Muscle of leg (tissue), 11 donors: Measurements from ENCODE around the gene KLHL15. TPM values are rescaled to one million over a fixed set of nuclear protein-coding genes. Genes with fewer than 3 reads are reported as not detected.

Experiments used
- DNase-seq: peaks from one replicate; pipeline ENCODE4 v3.0.0; 2013
- H3K27ac ChIP-seq: one replicate; pipeline ENCODE4 v1.5.1; 2013; ENCODE audit warnings: mild to moderate bottlenecking, low read length, control low read depth
- H3K27me3 ChIP-seq: one replicate; pipeline ENCODE4 v1.6.1; 2013; ENCODE audit warnings: low read length; ENCODE audit not compliant: control insufficient read depth, insufficient read depth
- H3K36me3 ChIP-seq: one replicate; pipeline ENCODE4 v1.6.1; 2013; ENCODE audit warnings: low read length; ENCODE audit not compliant: control insufficient read depth, insufficient read depth
- H3K4me1 ChIP-seq: one replicate; pipeline ENCODE4 v1.6.1; 2013; ENCODE audit warnings: low read length; ENCODE audit not compliant: control insufficient read depth, insufficient read depth
- H3K4me3 ChIP-seq: one replicate; pipeline ENCODE4 v1.5.1; 2013; ENCODE audit warnings: low read length, control low read depth
- H3K9me3 ChIP-seq: replicated peaks from 2 replicates; pipeline ENCODE4 v1.6.1; 2013; ENCODE audit warnings: low read depth, low read length; ENCODE audit not compliant: control insufficient read depth
- WGBS: methylation state at CpG from one replicate; pipeline ENCODE4 v1.1.5; 2013; ENCODE audit warnings: missing lambda C conversion rate; ENCODE audit not compliant: insufficient coverage; 5-methylcytosine and 5-hydroxymethylcytosine counted together
- polyA plus RNA-seq, 8 donors: library from polyadenylated mRNA; unstranded; fragments of 120-200 nt; gene quantifications; one replicate each; pipeline versions ENCODE4 v1.2.1 to v1.2.3, GENCODE V29; 2013; ENCODE audit warnings: inconsistent platforms in 1 of 8, low replicate concordance in 1 of 8; ENCODE audit not compliant: insufficient read length in 8 of 8, insufficient read depth in 1 of 8
- total RNA-seq: library from RNA; stranded (reverse); fragments of 120-200 nt; gene quantifications from one replicate; pipeline ENCODE4 v1.2.4, GENCODE V29; 2013

The KLHL15 gene
- total and polyA plus RNA-seq, 9 donors, result 7.0 to 12.9 (median 10.1) TPM

- Histone ChIP-seq H3K4me3 (no peak overlapping the region), H3K27me3 (peaks cover 26% of the 10 kb centered on the region), H3K27ac (no peak overlapping the region), H3K4me1 (no peaks in the 10 kb centered on the region), H3K36me3 (no peaks in the 10 kb centered on the region), H3K9me3 (no peaks in the 10 kb centered on the region)
- 84% methylated on average over 3 of the region's 3 CpGs for WGBS
- no peak for DNase-seq
Measured at GRCh38 chrX:23959781-23960180, 67.2 kb downstream of the KLHL15 start.

- Histone ChIP-seq H3K4me3 (no peak overlapping the region), H3K4me1 (no peaks in the 10 kb centered on the region), H3K9me3 (no peaks in the 10 kb centered on the region), H3K36me3 (no peaks in the 10 kb centered on the region), H3K27me3 (peaks cover 19% of the 10 kb centered on the region), H3K27ac (no peak overlapping the region)
- no peak for DNase-seq
- WGBS, result no CpG with 5 or more reads among the region's 4 CpGs
Measured at GRCh38 chrX:23954396-23954795, 72.6 kb downstream of the KLHL15 start.

DNA sequence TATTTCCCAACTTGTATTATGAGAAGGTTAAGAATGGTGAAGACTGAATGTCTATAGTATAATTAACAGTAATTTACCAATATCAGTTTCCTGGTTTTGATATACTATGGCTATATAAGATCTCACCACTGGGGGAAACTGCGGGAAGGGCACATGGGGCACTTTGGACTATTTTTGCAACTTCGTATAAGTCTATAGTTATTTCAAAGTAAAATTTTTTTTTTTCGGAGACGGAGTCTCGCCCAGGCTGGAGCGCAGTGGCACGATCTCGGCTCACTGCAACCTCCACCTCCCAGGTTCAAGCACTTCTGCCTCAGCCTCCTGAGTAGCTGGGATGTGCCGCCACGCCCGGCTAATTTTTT is 73.1 kb downstream of the KLHL15 start:
- whole genome bisulfite sequencing, result 100% methylated on average over 2 of the region's 11 CpGs
- Histone ChIP-seq H3K9me3 (no peaks in the 10 kb centered on the region), H3K27me3 (peaks cover 22% of the 10 kb centered on the region), H3K36me3 (no peaks in the 10 kb centered on the region), H3K4me3 (no peak overlapping the region), H3K4me1 (no peaks in the 10 kb centered on the region), H3K27ac (no peak overlapping the region)
- DNase-seq, result no peak

DNA sequence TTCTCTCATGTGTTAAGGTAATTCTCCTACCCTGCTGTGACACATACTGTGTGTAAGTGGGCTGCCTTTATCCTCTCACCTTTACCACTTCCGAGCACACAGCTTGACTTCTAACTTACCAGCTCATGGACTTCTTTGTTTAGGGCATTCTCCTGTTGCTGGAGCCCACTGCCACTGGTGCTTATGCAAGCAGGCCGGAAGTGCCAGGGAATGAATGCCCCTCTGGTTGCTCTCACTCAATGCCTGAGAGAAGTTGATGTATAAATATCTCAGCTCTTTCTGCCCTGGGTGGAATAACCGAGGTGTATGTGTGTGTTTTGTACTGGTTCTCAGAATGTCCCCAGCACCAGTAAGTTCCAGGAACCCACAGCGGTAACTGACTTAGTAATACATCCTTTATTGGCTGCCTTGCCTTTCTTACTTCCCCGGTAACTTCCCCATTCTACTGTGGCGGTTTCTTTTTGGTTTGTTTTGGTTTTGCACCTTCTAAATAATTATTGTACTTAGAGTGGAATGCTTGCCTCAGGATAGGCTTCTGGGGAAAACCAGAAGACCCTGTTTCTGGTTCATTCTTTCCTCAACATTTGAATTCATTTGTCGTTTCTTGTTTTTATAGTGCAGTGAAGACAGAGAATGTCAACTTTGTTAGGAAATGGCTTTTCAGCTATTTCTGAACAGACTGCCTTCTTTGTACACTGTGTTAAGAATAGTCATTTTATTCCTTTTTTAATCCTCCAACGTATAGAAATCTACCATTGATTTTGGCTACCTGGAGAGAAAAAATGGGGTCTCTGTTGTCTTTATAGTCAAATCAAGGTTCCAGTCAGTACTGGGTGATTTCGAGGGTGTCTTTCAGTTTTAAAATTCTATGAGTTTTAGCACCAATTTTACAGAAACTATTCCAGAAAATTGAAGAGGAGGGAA is 73.7 kb downstream of the KLHL15 start:
- Histone ChIP-seq H3K4me3 (no peak overlapping the region), H3K27ac (no peak overlapping the region), H3K4me1 (no peaks in the 10 kb centered on the region), H3K9me3 (no peaks in the 10 kb centered on the region), H3K36me3 (no peaks in the 10 kb centered on the region), H3K27me3 (peaks cover 21% of the 10 kb centered on the region)
- whole genome bisulfite sequencing, result 83% methylated on average over 1 of the region's 9 CpGs
- no peak for DNase-seq

DNA sequence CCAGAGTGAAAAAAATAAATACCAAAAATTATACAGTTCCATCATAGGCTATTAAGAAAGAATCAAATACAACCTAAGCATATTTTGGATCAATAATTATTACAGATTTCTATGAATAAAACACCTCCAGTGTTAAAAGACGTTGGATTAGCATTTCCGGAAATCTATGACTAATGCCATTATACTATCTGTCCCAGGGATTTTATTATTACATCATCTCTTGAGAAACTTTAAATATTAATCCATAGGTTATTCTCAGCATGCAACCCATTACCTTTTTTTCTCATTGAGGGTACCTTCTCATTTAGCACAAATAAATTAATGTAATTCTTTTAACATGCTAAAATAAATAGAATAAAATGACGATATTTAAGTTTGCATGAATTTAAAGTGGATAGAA is 74.6 kb downstream of the KLHL15 start:
- no peaks in the 10 kb centered on the region for H3K36me3 ChIP-seq
- peaks cover 21% of the 10 kb centered on the region for H3K27me3 ChIP-seq
- H3K4me1 ChIP-seq, result no peaks in the 10 kb centered on the region
- WGBS, result no CpG with 5 or more reads among the region's 3 CpGs
- no peak overlapping the region for H3K27ac ChIP-seq
- no peaks in the 10 kb centered on the region for H3K9me3 ChIP-seq
- H3K4me3 ChIP-seq, result no peak overlapping the region
- DNase-seq, result no peak

GRCh38 chrX:23945206-23945605 is 81.8 kb downstream of the KLHL15 start:
- DNase-seq, result no peak
- WGBS, result no CpG with 5 or more reads among the region's 1 CpG
- no peaks in the 10 kb centered on the region for H3K36me3 ChIP-seq
- peaks cover 36% of the 10 kb centered on the region for H3K27me3 ChIP-seq
- no peaks in the 10 kb centered on the region for H3K9me3 ChIP-seq
- no peaks in the 10 kb centered on the region for H3K4me1 ChIP-seq
- no peak overlapping the region for H3K27ac ChIP-seq
- no peak overlapping the region for H3K4me3 ChIP-seq

DNA sequence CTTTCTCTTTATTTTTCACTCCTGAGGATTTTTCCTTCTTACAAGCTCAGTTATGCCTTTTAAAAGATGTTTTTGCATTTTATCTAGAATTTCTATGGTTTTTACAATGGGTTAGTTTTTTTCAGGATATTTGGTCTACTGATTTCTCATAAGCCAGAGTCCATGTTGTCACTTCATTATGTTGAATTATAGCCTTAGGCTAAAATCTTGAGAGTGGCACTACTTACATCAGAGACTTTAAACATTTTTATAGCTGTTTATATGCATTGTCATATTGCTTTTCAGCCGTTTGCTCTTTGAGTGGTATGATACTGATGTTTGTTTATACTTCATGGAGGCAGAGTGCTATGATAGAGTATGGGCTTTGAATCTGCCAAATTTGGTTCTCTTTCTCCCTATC is 82.8 kb downstream of the KLHL15 start:
- Histone ChIP-seq H3K36me3 (no peaks in the 10 kb centered on the region), H3K27ac (no peak overlapping the region), H3K4me1 (no peaks in the 10 kb centered on the region), H3K9me3 (no peaks in the 10 kb centered on the region), H3K4me3 (no peak overlapping the region), H3K27me3 (peaks cover 31% of the 10 kb centered on the region)
- DNase-seq, result no peak
- WGBS, result no CpG with 5 or more reads among the region's 1 CpG

- Histone ChIP-seq H3K4me3 (no peak overlapping the region), H3K27me3 (peaks cover 25% of the 10 kb centered on the region), H3K9me3 (no peaks in the 10 kb centered on the region), H3K36me3 (no peaks in the 10 kb centered on the region), H3K27ac (no peak overlapping the region), H3K4me1 (no peaks in the 10 kb centered on the region)
- no peak for DNase-seq
- WGBS, result no CpG with 5 or more reads among the region's 1 CpG
Measured at GRCh38 chrX:23939203-23939602, 87.8 kb downstream of the KLHL15 start.

GRCh38 chrX:23938690-23939089 is 88.3 kb downstream of the KLHL15 start:
- no peak overlapping the region for H3K27ac ChIP-seq
- no peaks in the 10 kb centered on the region for H3K36me3 ChIP-seq
- DNase-seq, result peak; percentile 33
- no peaks in the 10 kb centered on the region for H3K4me1 ChIP-seq
- WGBS, result no CpG with 5 or more reads among the region's 1 CpG
- peaks cover 25% of the 10 kb centered on the region for H3K27me3 ChIP-seq
- no peak overlapping the region for H3K4me3 ChIP-seq
- no peaks in the 10 kb centered on the region for H3K9me3 ChIP-seq

- no peak for DNase-seq
- Histone ChIP-seq H3K36me3 (no peaks in the 10 kb centered on the region), H3K4me3 (no peak overlapping the region), H3K4me1 (no peaks in the 10 kb centered on the region), H3K27me3 (peaks cover 17% of the 10 kb centered on the region), H3K27ac (no peak overlapping the region), H3K9me3 (no peaks in the 10 kb centered on the region)
- WGBS, result 76% methylated on average over 2 of the region's 4 CpGs
Measured at GRCh38 chrX:23937100-23937499, 89.9 kb downstream of the KLHL15 start.
